Adrenal gland (tissue), 5 donors: Measurements from ENCODE around the gene DCLK2.

ENCODE experiments used
- POLR2A ChIP-seq, 2 donors: fragments of 450-650 bp; IDR thresholded peaks; one replicate each; pipeline ENCODE4 v1.6.1; 2017; ENCODE audit warnings: antibody characterized with exemption in 2 of 2, mild to moderate bottlenecking in 2 of 2, moderate library complexity in 1 of 2
- TF ChIP-seq, protein P1 (sequence below), 6 experiments: fragments of 450-650 bp in 4 of 6; fragments of 200-600 bp in 2 of 6; sonication (generic) in 1 of 6; IDR thresholded peaks; 1 replicate in 5 of 6; 2 replicates in 1 of 6; pipeline versions ENCODE4 v1.5.1 to v1.8.0; 2016 to 2021; ENCODE audit warnings: antibody characterized with exemption in 6 of 6, mild to moderate bottlenecking in 2 of 6, moderate library complexity in 1 of 6
- donor health status: DM: no; HTN: no; CAD: no.

DNA sequence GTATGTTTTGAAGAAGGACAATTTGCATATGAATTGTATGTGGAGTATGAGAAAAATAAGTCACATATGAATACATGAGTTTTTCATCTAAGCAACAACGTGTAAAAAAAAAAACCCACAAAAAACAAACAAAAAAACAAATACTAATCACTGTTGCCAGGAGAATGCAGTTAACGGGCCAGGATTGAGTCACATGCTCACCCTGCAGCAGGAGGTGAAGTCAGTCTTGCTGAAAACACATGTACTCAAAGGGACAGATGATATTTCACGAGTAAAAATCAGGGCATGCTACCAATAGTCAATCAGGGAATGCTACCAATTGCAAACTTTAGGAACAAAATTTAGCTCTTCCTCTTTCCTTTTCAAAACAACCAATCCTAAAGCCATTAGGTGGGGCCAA, 10.4 kb upstream of the DCLK2 start:
- TF ChIP-seq, protein P1, sequence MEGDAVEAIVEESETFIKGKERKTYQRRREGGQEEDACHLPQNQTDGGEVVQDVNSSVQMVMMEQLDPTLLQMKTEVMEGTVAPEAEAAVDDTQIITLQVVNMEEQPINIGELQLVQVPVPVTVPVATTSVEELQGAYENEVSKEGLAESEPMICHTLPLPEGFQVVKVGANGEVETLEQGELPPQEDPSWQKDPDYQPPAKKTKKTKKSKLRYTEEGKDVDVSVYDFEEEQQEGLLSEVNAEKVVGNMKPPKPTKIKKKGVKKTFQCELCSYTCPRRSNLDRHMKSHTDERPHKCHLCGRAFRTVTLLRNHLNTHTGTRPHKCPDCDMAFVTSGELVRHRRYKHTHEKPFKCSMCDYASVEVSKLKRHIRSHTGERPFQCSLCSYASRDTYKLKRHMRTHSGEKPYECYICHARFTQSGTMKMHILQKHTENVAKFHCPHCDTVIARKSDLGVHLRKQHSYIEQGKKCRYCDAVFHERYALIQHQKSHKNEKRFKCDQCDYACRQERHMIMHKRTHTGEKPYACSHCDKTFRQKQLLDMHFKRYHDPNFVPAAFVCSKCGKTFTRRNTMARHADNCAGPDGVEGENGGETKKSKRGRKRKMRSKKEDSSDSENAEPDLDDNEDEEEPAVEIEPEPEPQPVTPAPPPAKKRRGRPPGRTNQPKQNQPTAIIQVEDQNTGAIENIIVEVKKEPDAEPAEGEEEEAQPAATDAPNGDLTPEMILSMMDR (IDR thresholded peaks at IDR 0.05): no peak
- no peak for TF ChIP-seq POLR2A (IDR thresholded peaks at IDR 0.05)
